ENCODE data around the gene SPATS2.

DNA sequence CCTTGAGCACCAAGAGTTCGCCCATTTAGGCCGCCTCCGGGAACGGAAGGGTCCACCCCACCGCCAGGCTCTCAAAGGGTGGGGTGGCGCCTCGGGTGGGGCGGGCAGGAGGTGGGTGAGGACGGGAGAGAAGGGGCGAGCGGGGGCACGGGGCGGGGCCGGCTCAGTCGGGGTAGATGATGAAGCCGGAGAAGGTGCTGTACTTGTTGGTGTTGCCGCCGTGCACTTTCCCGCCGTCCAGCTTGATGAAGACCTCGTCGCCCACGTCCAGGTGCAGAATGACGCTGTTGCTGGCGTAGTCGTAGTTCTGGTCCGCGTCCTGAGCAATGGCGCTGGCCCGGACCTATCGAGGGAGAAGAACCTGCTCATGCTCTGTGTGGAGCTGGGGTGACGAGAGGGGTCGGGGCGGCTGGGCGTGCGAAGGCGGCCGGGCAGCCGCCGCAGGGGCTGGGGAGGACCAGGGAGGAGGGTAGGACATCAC lies 34.3 kb upstream of the SPATS2 start:
- no peak for TF ChIP-seq POLR2A (IDR thresholded peaks at IDR 0.05)
- TF ChIP-seq CTCF (IDR thresholded peaks at IDR 0.05): no peak
- no peak for TF ChIP-seq POLR2AphosphoS5 (IDR thresholded peaks at IDR 0.05)
- no peak for TF ChIP-seq EP300 (IDR thresholded peaks at IDR 0.05)

Data from gastroesophageal sphincter (tissue), 3 donors.